GM12878 (cell line): ENCODE results near the gene VEGFA. TPM values are rescaled to one million over a fixed set of nuclear protein-coding genes. Genes with fewer than 3 reads are reported as not detected.
A peak's percentile ranks its signal among the peaks of the same experiment; 100 is the strongest.

Source experiments
- ATAC-seq: fragments of 200-7000 bp; cut with Tn5 transposase; 3 replicates; pipeline ENCODE4 v1.9.1; 2020; ENCODE audit warnings: mild to moderate bottlenecking, moderate library complexity
- BruUV-seq: library from RNA; stranded (reverse); fragments of 400-500 nt; replicated peaks from 2 replicates; lab custom pipeline; 2021; lab: Mats Ljungman, UMichigan
- CTCF ChIA-PET: fragments of 300-600 bp; sonication (Branson Sonifier 250); formaldehyde crosslinking; extraction: SDS; loops from one replicate; lab custom pipeline; 2021; ENCODE audit warnings: inconsistent platforms; lab: Yijun Ruan, JAX
- POLR2A ChIA-PET: fragments of 350-600 bp; formaldehyde crosslinking; extraction: SDS; loops from one replicate; lab custom pipeline; 2021; ENCODE audit warnings: inconsistent platforms; lab: Charles Lee
- RAD21 ChIA-PET: fragments of 300-600 bp; sonication (Branson Sonifier 250); formaldehyde crosslinking; loops from one replicate; lab custom pipeline; 2023; ENCODE audit warnings: antibody characterized with exemption; ENCODE audit not compliant: unreplicated experiment; lab: Charles Lee
- SMC1A ChIA-PET: fragments of 300-600 bp; sonication (Branson Sonifier 250); formaldehyde crosslinking; loops from one replicate; lab custom pipeline; 2023; ENCODE audit not compliant: unreplicated experiment, uncharacterized antibody; lab: Charles Lee
- DNase-seq: peaks from one replicate; pipeline ENCODE4 v3.0.0-alpha.2; 2011; ENCODE audit warnings: low read depth, low spot score
- FAIRE-seq: peaks from 3 replicates; lab custom pipeline; 2011; peaks lifted over from hg19 to GRCh38; lab: Jason Lieb, UNC
- H2AFZ ChIP-seq: 2 replicates; pipeline ENCODE4 v1.6.0; 2011; ENCODE audit warnings: low read depth, low read length, control low read depth; ENCODE audit not compliant: control insufficient read depth
- H3K27ac ChIP-seq: 2 replicates; pipeline ENCODE4 v1.5.1; 2011; ENCODE audit warnings: control low read depth; ENCODE audit not compliant: control insufficient read depth, insufficient read depth
- H3K27me3 ChIP-seq, 2 experiments: replicated peaks in 1 of 2; 2 replicates each; pipeline versions ENCODE4 v1.6.0 to v1.6.1; 2011; ENCODE audit warnings: low read length in 1 of 2; ENCODE audit not compliant: control insufficient read depth in 2 of 2, insufficient read depth in 2 of 2
- H3K36me3 ChIP-seq, 2 experiments: 2 replicates each; pipeline ENCODE4 v1.5.1; 2011; ENCODE audit warnings: low read length in 1 of 2; ENCODE audit not compliant: control insufficient read depth in 2 of 2, insufficient read depth in 2 of 2
- H3K4me1 ChIP-seq: 2 replicates; pipeline ENCODE4 v1.6.1; 2011; ENCODE audit warnings: mild to moderate bottlenecking, low read length, moderate library complexity, mixed read lengths; ENCODE audit not compliant: control insufficient read depth, insufficient read depth
- H3K4me2 ChIP-seq: 2 replicates; pipeline ENCODE4 v1.6.0; 2011; ENCODE audit warnings: control low read depth; ENCODE audit not compliant: control insufficient read depth, insufficient read depth
- H3K4me3 ChIP-seq: fragments of 200-600 bp; sonication (generic); 2 replicates; pipeline ENCODE4 v1.5.1; 2016
- H3K79me2 ChIP-seq: 2 replicates; pipeline ENCODE4 v1.6.0; 2011; ENCODE audit warnings: low read length; ENCODE audit not compliant: control insufficient read depth, insufficient read depth
- H3K9ac ChIP-seq: 2 replicates; pipeline ENCODE4 v1.8.0; 2011; ENCODE audit warnings: low read length, control low read depth, mixed read lengths; ENCODE audit not compliant: control insufficient read depth, insufficient read depth
- H3K9me3 ChIP-seq: replicated peaks from 3 replicates; pipeline ENCODE4 v1.5.1; 2011; ENCODE audit warnings: mild to moderate bottlenecking, low read length; ENCODE audit not compliant: control insufficient read depth, insufficient read depth
- H4K20me1 ChIP-seq: 2 replicates; pipeline ENCODE4 v1.6.0; 2011; ENCODE audit not compliant: control insufficient read depth, insufficient read depth
- CHD2 ChIP-seq: IDR thresholded peaks from 2 replicates; pipeline ENCODE4 v1.6.1; 2011; ENCODE audit warnings: low read depth, low read length, improper control_type of control experiment, borderline replicate concordance
- CHD4 ChIP-seq: fragments of 200-600 bp; sonication (generic); IDR thresholded peaks from 2 replicates; pipeline ENCODE4 v1.6.1; 2016; ENCODE audit warnings: mild to moderate bottlenecking
- DPF2 ChIP-seq: fragments of 450-650 bp; IDR thresholded peaks from 2 replicates; pipeline ENCODE4 v1.6.1; 2017; ENCODE audit warnings: mild to moderate bottlenecking
- HDAC2 ChIP-seq: fragments of 200-600 bp; sonication (generic); IDR thresholded peaks from 2 replicates; pipeline ENCODE4 v1.6.1; 2017
- IKZF1 ChIP-seq: fragments of 450-650 bp; conservative IDR thresholded peaks from 2 replicates; pipeline ENCODE4 v1.6.1; 2017; ENCODE audit warnings: antibody characterized with exemption, mild to moderate bottlenecking
- IRF3 ChIP-seq: fragments of 450-650 bp; IDR thresholded peaks from 2 replicates; pipeline ENCODE4 v1.6.1; 2014; ENCODE audit warnings: mild to moderate bottlenecking
- KDM1A ChIP-seq: fragments of 200-600 bp; sonication (generic); IDR thresholded peaks from 2 replicates; pipeline ENCODE4 v1.6.1; 2016; ENCODE audit warnings: borderline replicate concordance
- MEF2B ChIP-seq: fragments of 450-650 bp; IDR thresholded peaks from 2 replicates; pipeline ENCODE4 v1.6.1; 2018; ENCODE audit warnings: mild to moderate bottlenecking, moderate library complexity; ENCODE audit not compliant: partially characterized antibody, poor library complexity, severe bottlenecking
- MTA2 ChIP-seq: fragments of 450-650 bp; IDR thresholded peaks from 2 replicates; pipeline ENCODE4 v1.6.1; 2016; ENCODE audit warnings: low read depth, mild to moderate bottlenecking, moderate library complexity
- MXI1 ChIP-seq: fragments of 150-350 bp; IDR thresholded peaks from 2 replicates; pipeline ENCODE4 v1.6.1; 2011; ENCODE audit warnings: low read depth, mild to moderate bottlenecking, inconsistent platforms, low read length, improper control_type of control experiment
- MYC ChIP-seq: IDR thresholded peaks from 2 replicates; pipeline ENCODE4 v1.6.1; 2011; ENCODE audit warnings: mild to moderate bottlenecking, low read length, moderate library complexity, inconsistent platforms; ENCODE audit not compliant: insufficient read depth, insufficient replicate concordance, insufficient read length, severe bottlenecking
- NR2F1 ChIP-seq: fragments of 450-650 bp; conservative IDR thresholded peaks from 2 replicates; pipeline ENCODE4 v1.6.1; 2017; ENCODE audit warnings: mild to moderate bottlenecking
- PAX5 ChIP-seq: IDR thresholded peaks from 2 replicates; pipeline ENCODE4 v1.6.1; 2011; ENCODE audit warnings: low read depth, low read length, borderline replicate concordance
- PML ChIP-seq: IDR thresholded peaks from 2 replicates; pipeline ENCODE4 v1.6.1; 2012; ENCODE audit warnings: low read length, inconsistent platforms
- RUNX3 ChIP-seq: IDR thresholded peaks from 2 replicates; pipeline ENCODE4 v1.6.1; 2012; ENCODE audit warnings: low read length, inconsistent platforms
- TAF1 ChIP-seq: IDR thresholded peaks from 2 replicates; pipeline ENCODE4 v1.6.1; 2011; ENCODE audit warnings: mild to moderate bottlenecking, low read depth, low read length, borderline replicate concordance
- ZBED1 ChIP-seq: IDR thresholded peaks from 2 replicates; pipeline ENCODE4 v1.6.1; 2016; ENCODE audit warnings: borderline replicate concordance
- ZNF687 ChIP-seq: fragments of 450-650 bp; IDR thresholded peaks from 2 replicates; pipeline ENCODE4 v1.6.1; 2017; ENCODE audit warnings: mild to moderate bottlenecking, moderate library complexity
- ZZZ3 ChIP-seq: IDR thresholded peaks from 2 replicates; pipeline ENCODE4 v1.6.1; 2011; ENCODE audit warnings: low read depth; ENCODE audit not compliant: control insufficient read depth, insufficient read length
- WGBS: methylation state at CpG from one replicate; pipeline ENCODE4 v1.1.6; 2016; ENCODE audit warnings: low lambda C conversion rate; ENCODE audit not compliant: insufficient replicate concordance, insufficient coverage; ENCODE audit errors: missing lambda C conversion rate; 5-methylcytosine and 5-hydroxymethylcytosine counted together
- in situ Hi-C: fragments of 300-500 bp; cut with MboI; formaldehyde crosslinking; loops from 9 replicates; pipeline ENCODE4 v1.14.3; 2018; ENCODE audit warnings: mixed read lengths
- intact Hi-C: fragments of 100-400 bp; cut with micrococcal nuclease; formaldehyde crosslinking; loops from one replicate; pipeline ENCODE4 v1.14.2; 2022; ENCODE audit not compliant: unreplicated experiment
- polyA plus RNA-seq, 11 experiments: library from polyadenylated mRNA; depleted of rRNA in 4 of 11; unstranded in 6 of 11; stranded (reverse) in 5 of 11; fragments of >200 nt; fragmentation: Nextera tagmentation in 4 of 11; fragmentation: Illumina TruSeq in 1 of 11; extraction: Ambion mirVana in 4 of 11; extraction: Trizol in 1 of 11; gene quantifications; 1 replicate in 1 of 11; 2 replicates in 10 of 11; pipeline versions ENCODE4 v1.2.1 to v1.2.3, GENCODE V29; 2011 to 2016; ENCODE audit warnings: inconsistent platforms in 2 of 11, missing spikeins in 2 of 11, low read depth in 1 of 11
- total RNA-seq, 4 experiments: library from RNA; depleted of rRNA in 3 of 4; stranded (reverse); fragments of >200 nt in 3 of 4; fragmentation: Illumina TruSeq in 1 of 4; extraction: Trizol in 1 of 4; gene quantifications; 2 replicates each; pipeline versions ENCODE4 v1.2.1 to v1.2.3, GENCODE V29; 2013 to 2021

Gene VEGFA
- total and polyA plus RNA-seq, 10 of the 15 experiments (the other 5 are each of a cell fraction or from before 2014, with no cell fraction given), result 0.96 to 140 (median 16.9) TPM

GRCh38 chr6:43724914-43725642 is 44.9 kb upstream of the VEGFA start:
- peak; percentile 91 for ATAC-seq
- H3K4me3 ChIP-seq, result peak overlapping the region; percentile 53; the same call in 1 of the 2 replicates
- SMC1A ChIA-PET, result interaction anchor here (0.7 to 5.8 kb wide), 36 partner anchors 9 to 360 kb away, joined by 3 to 87 read pairs (median 4); partner anchors contain the start of genes MRPS18A and VEGFA
- BruUV-seq, result no TSS peak
- no peaks in the 10 kb centered on the region; the same call in 1 of the 2 replicates for H3K79me2 ChIP-seq
- in situ Hi-C loops, result loop anchor here (5.0 kb wide), 1 partner anchor 352 kb away; no protein-coding TSS in a partner anchor
- H4K20me1 ChIP-seq, result no peaks in the 10 kb centered on the region
- H3K9me3 ChIP-seq, result no peaks in the 10 kb centered on the region; the same call in 2 of the 3 replicates
- H2AFZ ChIP-seq, result peak overlapping the region; percentile 49
- CTCF ChIA-PET, result interaction anchor here (0.7 to 5.1 kb wide), 40 partner anchors 9 to 359 kb away, joined by 3 to 102 read pairs (median 4); partner anchors contain the start of genes MRPS18A and VEGFA
- peak; percentile 77 for DNase-seq
- intact Hi-C loops, result loop anchor here (1.0 to 5.0 kb wide), 5 partner anchors 32 to 354 kb away; no protein-coding TSS in a partner anchor
- H3K36me3 ChIP-seq, result no peaks in the 10 kb centered on the region
- whole genome bisulfite sequencing, result 20% methylated on average over 17 of the region's 17 CpGs
- peak overlapping the region; percentile 38; the same call in 1 of the 2 replicates for H3K9ac ChIP-seq
- peaks cover 24% of the 10 kb centered on the region for H3K4me1 ChIP-seq
- peak; percentile 84 for FAIRE-seq
- H3K27ac ChIP-seq, result peak overlapping the region; percentile 70
- H3K4me2 ChIP-seq, result peak overlapping the region; percentile 91
- no peaks in the 10 kb centered on the region for H3K27me3 ChIP-seq
- POLR2A ChIA-PET, result interaction anchor here (0.5 to 2.0 kb wide), 19 partner anchors 9 to 407 kb away, joined by 3 to 15 read pairs (median 4); partner anchors contain the start of gene VEGFA
- RAD21 ChIA-PET, result interaction anchor here (0.9 to 2.7 kb wide), 34 partner anchors 9 to 373 kb away, joined by 3 to 76 read pairs (median 6); partner anchors contain the start of genes GTPBP2, MRPS18A and VEGFA
- TF ChIP-seq KDM1A, result no peak
- TF ChIP-seq RUNX3, result peak; percentile 99
- TF ChIP-seq ZNF687, result peak; percentile 58; the same call in 1 of the 2 replicates
- peak; percentile 57; the same call in 1 of the 2 replicates for TF ChIP-seq ZBED1
- TF ChIP-seq ZZZ3, result no peak
- TF ChIP-seq MEF2B, result peak; percentile 68
- no peak for TF ChIP-seq PML
- peak; percentile 90 for TF ChIP-seq MTA2
- TF ChIP-seq MYC, result peak; percentile 50
- TF ChIP-seq NR2F1, result peak; percentile 86
- peak; percentile 73 for TF ChIP-seq MXI1
- TF ChIP-seq IKZF1, result peak; percentile 99
- peak; percentile 85; the same call in 1 of the 2 replicates for TF ChIP-seq PAX5
- peak; percentile 96 for TF ChIP-seq DPF2
- no peak for TF ChIP-seq TAF1
- TF ChIP-seq CHD2, result peak; percentile 58; the same call in 1 of the 2 replicates
- TF ChIP-seq IRF3, result no peak
- TF ChIP-seq HDAC2, result no peak
- no peak for TF ChIP-seq CHD4
